Uterus (tissue), 2 donors: ENCODE measurements around the gene SCN8A.

Source experiments
- CTCF ChIP-seq, 4 experiments: fragments of 200-600 bp in 2 of 4; fragments of 450-650 bp in 2 of 4; sonication (generic) in 2 of 4; IDR thresholded peaks; one replicate each; pipeline ENCODE4 v1.5.1; 2016 to 2019; ENCODE audit warnings: antibody characterized with exemption in 4 of 4, mild to moderate bottlenecking in 2 of 4, moderate library complexity in 1 of 4
- POLR2A ChIP-seq, 2 donors: fragments of 450-650 bp; IDR thresholded peaks; one replicate each; pipeline ENCODE4 v1.6.1; 2016; ENCODE audit warnings: antibody characterized with exemption in 2 of 2, mild to moderate bottlenecking in 1 of 2, moderate library complexity in 1 of 2

- TF ChIP-seq POLR2A (IDR thresholded peaks at IDR 0.05), result no peak
- TF ChIP-seq CTCF (IDR thresholded peaks at IDR 0.05), result no peak
Measured at GRCh38 chr12:51760231-51760630, 169.2 kb downstream of the SCN8A start.
